H1 (cell line): ENCODE data around the gene VPS41. TPM values are rescaled to one million over a fixed set of nuclear protein-coding genes. Genes with fewer than 3 reads are reported as not detected.
A peak's percentile ranks its signal among the peaks of the same experiment; 100 is the strongest.

Source experiments
- CTCF ChIA-PET: fragments of 300-600 bp; sonication (Branson Sonifier 250); formaldehyde crosslinking; loops from one replicate; lab custom pipeline; 2021; ENCODE audit not compliant: partially characterized antibody; lab: Charles Lee
- POLR2A ChIA-PET: fragments of 300-600 bp; sonication (Branson Sonifier 250); formaldehyde crosslinking; loops from one replicate; lab custom pipeline; 2021; ENCODE audit warnings: inconsistent platforms; ENCODE audit not compliant: partially characterized antibody; lab: Charles Lee
- DNase-seq, 2 experiments: peaks; one replicate each; pipeline versions ENCODE4 v3.0.0 to v3.0.0-alpha.2; 2010 to 2022; ENCODE audit warnings: low spot score in 2 of 2, low read depth in 1 of 2, mixed read lengths in 1 of 2
- FAIRE-seq: peaks from 2 replicates; lab custom pipeline; 2011; peaks lifted over from hg19 to GRCh38; lab: Jason Lieb, UNC
- H2AFZ ChIP-seq: 2 replicates; pipeline ENCODE4 v1.8.1; 2012; ENCODE audit warnings: low read length, inconsistent platforms
- H2AK5ac ChIP-seq: 2 replicates; pipeline ENCODE4 v1.6.1; 2013; ENCODE audit warnings: low read depth, low read length
- H2BK120ac ChIP-seq: replicated peaks from 2 replicates; pipeline ENCODE3; 2013; ENCODE audit warnings: low read depth, low read length, inconsistent platforms
- H2BK12ac ChIP-seq: 2 replicates; pipeline ENCODE4 v1.6.1; 2013; ENCODE audit warnings: low read depth, low read length
- H2BK15ac ChIP-seq: 2 replicates; pipeline ENCODE4 v1.6.1; 2013; ENCODE audit warnings: low read length
- H2BK20ac ChIP-seq: 2 replicates; pipeline ENCODE4 v1.6.1; 2013; ENCODE audit warnings: low read length
- H2BK5ac ChIP-seq: 2 replicates; pipeline ENCODE4 v1.6.1; 2013; ENCODE audit warnings: low read depth, low read length
- H3K14ac ChIP-seq: 2 replicates; pipeline ENCODE4 v1.6.1; 2013; ENCODE audit warnings: inconsistent platforms; ENCODE audit not compliant: insufficient read length
- H3K18ac ChIP-seq: 2 replicates; pipeline ENCODE4 v1.6.1; 2013; ENCODE audit warnings: low read length; ENCODE audit errors: extremely low read depth
- H3K23ac ChIP-seq: 2 replicates; pipeline ENCODE4 v1.6.1; 2013; ENCODE audit warnings: inconsistent platforms; ENCODE audit not compliant: insufficient read length
- H3K23me2 ChIP-seq: 2 replicates; pipeline ENCODE4 v1.6.1; 2013; ENCODE audit warnings: low read depth, low read length
- H3K27ac ChIP-seq: 2 replicates; pipeline ENCODE4 v1.6.1; 2011; ENCODE audit warnings: low read depth, low read length, inconsistent platforms
- H3K27me3 ChIP-seq, 4 experiments: replicated peaks in 1 of 4; 1 replicate in 1 of 4; 2 replicates in 3 of 4; pipeline versions ENCODE4 v1.6.1 to v1.8.1; 2011 to 2013; ENCODE audit warnings: low read length in 3 of 4, mild to moderate bottlenecking in 3 of 4, inconsistent platforms in 2 of 4, mixed read lengths in 2 of 4, moderate library complexity in 1 of 4; ENCODE audit not compliant: control insufficient read depth in 3 of 4, insufficient read depth in 3 of 4; ENCODE audit errors: extremely low read depth in 1 of 4
- H3K36me3 ChIP-seq, 4 experiments: 2 replicates each; pipeline versions ENCODE4 v1.6.1 to v1.8.1; 2011 to 2013; ENCODE audit warnings: mild to moderate bottlenecking in 4 of 4, low read length in 3 of 4, moderate library complexity in 2 of 4, control low read depth in 1 of 4, inconsistent platforms in 1 of 4; ENCODE audit not compliant: insufficient read depth in 4 of 4, control insufficient read depth in 2 of 4
- H3K4ac ChIP-seq: replicated peaks from 2 replicates; pipeline ENCODE3; 2013; ENCODE audit warnings: low read length, low read depth, mixed read lengths, inconsistent platforms; ENCODE audit not compliant: insufficient read length
- H3K4me1 ChIP-seq, 4 experiments: replicated peaks in 1 of 4; 1 replicate in 1 of 4; 2 replicates in 3 of 4; pipeline versions ENCODE4 v1.6.1 to v1.8.1; 2011 to 2013; ENCODE audit warnings: low read length in 3 of 4, inconsistent platforms in 2 of 4, mixed read lengths in 1 of 4; ENCODE audit not compliant: insufficient read depth in 4 of 4, control insufficient read depth in 3 of 4
- H3K4me2 ChIP-seq, 2 experiments: 2 replicates each; pipeline versions ENCODE4 v1.6.1 to v1.8.1; 2011 to 2013; ENCODE audit warnings: low read depth in 2 of 2, low read length in 2 of 2, control low read depth in 1 of 2, inconsistent platforms in 1 of 2, mild to moderate bottlenecking in 1 of 2; ENCODE audit not compliant: insufficient read depth in 1 of 2
- H3K4me3 ChIP-seq, 4 experiments: fragments of 200-600, 300-600 bp in 1 of 4; sonication (generic), shearing (Covaris generic), sonication (Bioruptor Twin) in 1 of 4; 2 replicates each; pipeline versions ENCODE4 v1.5.1 to v1.8.1; 2011 to 2016; ENCODE audit warnings: low read length in 4 of 4, low read depth in 3 of 4, control low read depth in 2 of 4, inconsistent platforms in 2 of 4, mild to moderate bottlenecking in 2 of 4, mixed read lengths in 1 of 4, moderate library complexity in 1 of 4; ENCODE audit not compliant: insufficient read depth in 2 of 4; ENCODE audit errors: extremely low read depth in 1 of 4
- H3K56ac ChIP-seq: replicated peaks from 2 replicates; pipeline ENCODE3; 2013; ENCODE audit warnings: low read depth, mild to moderate bottlenecking, mixed read lengths, low read length, inconsistent platforms; ENCODE audit not compliant: insufficient read length
- H3K79me1 ChIP-seq: 2 replicates; pipeline ENCODE4 v1.6.1; 2013; ENCODE audit warnings: low read depth, low read length, control low read depth
- H3K79me2 ChIP-seq, 2 experiments: 2 replicates each; pipeline versions ENCODE4 v1.6.1 to v1.8.1; 2012 to 2013; ENCODE audit warnings: low read length in 2 of 2, mild to moderate bottlenecking in 2 of 2, inconsistent platforms in 1 of 2; ENCODE audit not compliant: insufficient read depth in 2 of 2, control insufficient read depth in 1 of 2
- H3K9ac ChIP-seq, 4 experiments: replicated peaks in 1 of 4; 1 replicate in 1 of 4; 2 replicates in 3 of 4; pipeline versions ENCODE4 v1.6.1 to v1.8.1; 2011 to 2013; ENCODE audit warnings: low read depth in 3 of 4, low read length in 3 of 4, control low read depth in 2 of 4, mild to moderate bottlenecking in 2 of 4, moderate library complexity in 2 of 4, inconsistent platforms in 1 of 4; ENCODE audit errors: extremely low read depth in 1 of 4
- H3K9me3 ChIP-seq, 2 experiments: 2 replicates each; pipeline versions ENCODE4 v1.6.1 to v1.8.1; 2012 to 2013; ENCODE audit warnings: mild to moderate bottlenecking in 2 of 2, moderate library complexity in 2 of 2, control low read depth in 1 of 2, inconsistent platforms in 1 of 2, low read depth in 1 of 2, low read length in 1 of 2, mixed read lengths in 1 of 2; ENCODE audit not compliant: insufficient read depth in 2 of 2
- H4K20me1 ChIP-seq, 2 experiments: replicated peaks in 1 of 2; 2 replicates each; pipeline versions ENCODE3 to v1.8.1; 2011 to 2013; ENCODE audit warnings: inconsistent platforms in 2 of 2, low read length in 2 of 2, mild to moderate bottlenecking in 1 of 2; ENCODE audit not compliant: insufficient read depth in 2 of 2, control insufficient read depth in 1 of 2
- H4K5ac ChIP-seq: 2 replicates; pipeline ENCODE4 v1.6.1; 2013; ENCODE audit warnings: low read length, low read depth, mixed read lengths, inconsistent platforms; ENCODE audit not compliant: insufficient read length
- H4K8ac ChIP-seq: 2 replicates; pipeline ENCODE4 v1.8.0; 2013; ENCODE audit warnings: mild to moderate bottlenecking, moderate library complexity, low read length, inconsistent platforms; ENCODE audit not compliant: insufficient read depth; ENCODE audit errors: extremely low read depth
- H4K91ac ChIP-seq: replicated peaks from 2 replicates; pipeline ENCODE3; 2013; ENCODE audit warnings: low read length, mixed read lengths, inconsistent platforms; ENCODE audit not compliant: insufficient read length
- EP300 ChIP-seq, 2 experiments: IDR thresholded peaks; 1 replicate in 1 of 2; 2 replicates in 1 of 2; pipeline ENCODE4 v1.6.1; 2011 to 2012; ENCODE audit warnings: low read depth in 2 of 2, low read length in 2 of 2, mild to moderate bottlenecking in 2 of 2, borderline replicate concordance in 1 of 2, inconsistent platforms in 1 of 2, moderate library complexity in 1 of 2
- RAD21 ChIP-seq, 2 experiments: IDR thresholded peaks in 1 of 2; conservative IDR thresholded peaks in 1 of 2; 2 replicates each; pipeline ENCODE4 v1.6.1; 2011; ENCODE audit warnings: low read depth in 2 of 2, low read length in 2 of 2, improper control_type of control experiment in 1 of 2, inconsistent platforms in 1 of 2, mild to moderate bottlenecking in 1 of 2, moderate library complexity in 1 of 2
- WGBS, 2 experiments: shearing (Covaris generic) in 1 of 2; methylation state at CpG; one replicate each; pipeline versions ENCODE4 v1.1.6 to v1.1.7; 2013 to 2015; ENCODE audit warnings: low lambda C conversion rate in 2 of 2, mixed read lengths in 2 of 2, inconsistent platforms in 1 of 2, low coverage in 1 of 2, missing lambda C conversion rate in 1 of 2; ENCODE audit not compliant: insufficient replicate concordance in 2 of 2, insufficient coverage in 1 of 2, insufficient read length in 1 of 2; ENCODE audit errors: extremely low coverage in 1 of 2, missing lambda C conversion rate in 1 of 2; 5-methylcytosine and 5-hydroxymethylcytosine counted together
- polyA plus RNA-seq, 7 experiments: library from polyadenylated mRNA; depleted of rRNA in 3 of 7; stranded (reverse) in 5 of 7; unstranded in 2 of 7; fragments of >200 nt in 5 of 7; fragments of 200-250 nt in 2 of 7; gene quantifications; 1 replicate in 5 of 7; 2 replicates in 1 of 7; 4 replicates in 1 of 7; pipeline versions ENCODE4 v1.2.1 to v1.2.3, GENCODE V29; 2011 to 2013; ENCODE audit warnings: missing spikeins in 2 of 7, mixed read lengths in 2 of 7
- total RNA-seq: library from RNA; stranded (reverse); fragmentation: NEBNext Ultra II Directional; extraction: Animal tissue kit (Norgen Biotek cat#: 25700); gene quantifications from 2 replicates; pipeline ENCODE4 v1.2.1, GENCODE V29; 2021
- TF ChIP-seq, protein P1 (sequence below), 3 experiments: IDR thresholded peaks; 1 replicate in 2 of 3; 2 replicates in 1 of 3; pipeline versions ENCODE4 v1.5.1 to v1.6.1; 2011; ENCODE audit warnings: low read length in 3 of 3, mild to moderate bottlenecking in 3 of 3, inconsistent platforms in 2 of 3, low read depth in 1 of 3, moderate library complexity in 1 of 3; ENCODE audit not compliant: insufficient read depth in 1 of 3; ENCODE audit errors: control extremely low read depth in 1 of 3

The VPS41 gene
- total and polyA plus RNA-seq, 2 of the 8 experiments (the other 6 are each of a cell fraction or from before 2014, with no cell fraction given), result 10.7 to 63.3 TPM

DNA sequence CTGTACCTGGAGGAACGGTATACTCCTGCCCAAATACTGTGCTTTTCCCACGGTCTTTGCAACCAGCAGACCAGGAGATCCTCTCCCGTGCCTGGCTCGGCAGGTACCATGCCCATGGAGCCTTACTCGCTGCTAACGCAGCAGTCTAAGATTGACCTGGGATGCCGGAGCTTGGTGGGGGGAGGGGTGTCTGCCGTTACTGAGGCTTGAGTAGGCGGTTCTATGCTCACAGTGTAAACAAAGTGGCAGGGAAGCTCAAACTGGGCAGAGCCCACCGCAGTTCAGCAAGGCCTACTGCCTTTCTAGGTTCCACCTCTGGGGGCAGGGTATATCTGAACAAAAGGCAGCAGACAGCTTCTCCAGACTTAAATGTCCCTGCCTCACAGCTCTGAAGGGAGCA lies 22.7 kb downstream of the VPS41 start:
- no peak overlapping the region for H2BK120ac ChIP-seq
- ChIA-PET POLR2A (no interaction called here), CTCF (interaction anchor here (0.6 to 1.9 kb wide), 6 partner anchors 8 to 183 kb away, joined by 3 to 4 read pairs (median 4); no protein-coding TSS in a partner anchor)
- no peak overlapping the region for H2BK12ac ChIP-seq
- no peak overlapping the region for H2AFZ ChIP-seq
- H3K79me2 ChIP-seq, result peaks cover 0 to 10% of the 10 kb centered on the region in 2 experiments; a peak in 2 of 4 replicates
- H3K9ac ChIP-seq, result no peak overlapping the region
- no peak overlapping the region for H4K91ac ChIP-seq
- no peaks in the 10 kb centered on the region for H3K27me3 ChIP-seq
- H3K4me2 ChIP-seq, result no peak overlapping the region
- peaks cover 0 to 5% of the 10 kb centered on the region in 2 experiments for H4K20me1 ChIP-seq
- no peak overlapping the region for H3K4ac ChIP-seq
- H2AK5ac ChIP-seq, result no peak overlapping the region
- H3K56ac ChIP-seq, result no peak overlapping the region
- DNase-seq (no peak), FAIRE-seq (no peak)
- no peak overlapping the region for H3K14ac ChIP-seq
- no peaks in the 10 kb centered on the region for H3K79me1 ChIP-seq
- H3K9me3 ChIP-seq, result no peaks in the 10 kb centered on the region
- H3K23me2 ChIP-seq, result no peaks in the 10 kb centered on the region
- H3K27ac ChIP-seq, result no peak overlapping the region
- H3K23ac ChIP-seq, result no peak overlapping the region
- no peak overlapping the region for H2BK20ac ChIP-seq
- H3K4me1 ChIP-seq, result peaks cover 0 to 4% (median 0%) of the 10 kb centered on the region in 4 experiments; a peak in 2 of 7 replicates
- H2BK5ac ChIP-seq, result no peak overlapping the region
- H3K36me3 ChIP-seq, result no peaks in the 10 kb centered on the region
- H3K4me3 ChIP-seq, result no peak overlapping the region
- TF ChIP-seq RAD21 (IDR thresholded peaks at IDR 0.05 in 1 of 2, conservative IDR thresholded peaks at IDR 0.05 in 1 of 2; ENCODE audit: low read depth in 2 of 2, low read length in 2 of 2) (0 out of 4 replicates have a peak, but pooled peaks of 1 of the 2 experiments have one; percentile 7), EP300 (IDR thresholded peaks at IDR 0.05; ENCODE audit: borderline replicate concordance in 1 of 2, low read depth in 2 of 2, low read length in 2 of 2) (no peak)
- TF ChIP-seq, protein P1, sequence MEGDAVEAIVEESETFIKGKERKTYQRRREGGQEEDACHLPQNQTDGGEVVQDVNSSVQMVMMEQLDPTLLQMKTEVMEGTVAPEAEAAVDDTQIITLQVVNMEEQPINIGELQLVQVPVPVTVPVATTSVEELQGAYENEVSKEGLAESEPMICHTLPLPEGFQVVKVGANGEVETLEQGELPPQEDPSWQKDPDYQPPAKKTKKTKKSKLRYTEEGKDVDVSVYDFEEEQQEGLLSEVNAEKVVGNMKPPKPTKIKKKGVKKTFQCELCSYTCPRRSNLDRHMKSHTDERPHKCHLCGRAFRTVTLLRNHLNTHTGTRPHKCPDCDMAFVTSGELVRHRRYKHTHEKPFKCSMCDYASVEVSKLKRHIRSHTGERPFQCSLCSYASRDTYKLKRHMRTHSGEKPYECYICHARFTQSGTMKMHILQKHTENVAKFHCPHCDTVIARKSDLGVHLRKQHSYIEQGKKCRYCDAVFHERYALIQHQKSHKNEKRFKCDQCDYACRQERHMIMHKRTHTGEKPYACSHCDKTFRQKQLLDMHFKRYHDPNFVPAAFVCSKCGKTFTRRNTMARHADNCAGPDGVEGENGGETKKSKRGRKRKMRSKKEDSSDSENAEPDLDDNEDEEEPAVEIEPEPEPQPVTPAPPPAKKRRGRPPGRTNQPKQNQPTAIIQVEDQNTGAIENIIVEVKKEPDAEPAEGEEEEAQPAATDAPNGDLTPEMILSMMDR (IDR thresholded peaks at IDR 0.05; ENCODE audit: control extremely low read depth in 1 of 3, insufficient read depth in 1 of 3, low read depth in 1 of 3, low read length in 3 of 3), result peak in 1 of 3 experiments; percentile 13; a peak in 1 of 4 replicates
- no peak overlapping the region for H2BK15ac ChIP-seq
- H4K5ac ChIP-seq, result no peak overlapping the region
- 0 out of 2 replicates have a peak overlapping the region, but pooled peaks have one; percentile 68 for H4K8ac ChIP-seq
- 98% methylated on average over 6 of the region's 10 CpGs; no CpG with 5 or more reads in 1 of the 2 experiments for WGBS, 2 experiments
- H3K18ac ChIP-seq, result no peak overlapping the region; the same call in 1 of the 2 replicates
